DOHH2 (cell line): ENCODE measurements around the gene NAA50.

Source experiments
- H3F3A ChIP-seq: fragments of 200-600 bp; sonication (generic), shearing (Covaris generic); 2 replicates; pipeline ENCODE4 v1.6.0; 2016; ENCODE audit warnings: antibody characterized with exemption, mild to moderate bottlenecking; ENCODE audit not compliant: control insufficient read depth, insufficient read depth
- H3K27ac ChIP-seq: fragments of 200-600 bp; sonication (generic); 2 replicates; pipeline ENCODE4 v1.5.1; 2014; ENCODE audit warnings: low read depth, mild to moderate bottlenecking, low read length, moderate library complexity
- H3K27me3 ChIP-seq: fragments of 200-600 bp; sonication (generic); 2 replicates; pipeline ENCODE4 v1.6.1; 2014; ENCODE audit warnings: mild to moderate bottlenecking, low read length, mixed read lengths; ENCODE audit not compliant: control insufficient read depth
- H3K36me3 ChIP-seq: fragments of 200-600 bp; sonication (generic); 2 replicates; pipeline ENCODE4 v1.6.1; 2014; ENCODE audit warnings: mild to moderate bottlenecking, low read length, moderate library complexity, mixed read lengths; ENCODE audit not compliant: control insufficient read depth
- H3K4me1 ChIP-seq: fragments of 200-600 bp; sonication (generic); 2 replicates; pipeline ENCODE4 v1.6.1; 2014; ENCODE audit warnings: mild to moderate bottlenecking, low read length, mixed read lengths; ENCODE audit not compliant: control insufficient read depth
- H3K4me2 ChIP-seq: fragments of 200-600 bp; sonication (generic); 2 replicates; pipeline ENCODE4 v1.6.0; 2014; ENCODE audit warnings: mild to moderate bottlenecking, low read length, moderate library complexity
- H3K4me3 ChIP-seq: fragments of 200-600 bp; sonication (generic); 2 replicates; pipeline ENCODE4 v1.5.1; 2014; ENCODE audit warnings: mild to moderate bottlenecking, low read length, mixed read lengths
- H3K79me2 ChIP-seq: fragments of 200-600 bp; sonication (generic); 2 replicates; pipeline ENCODE4 v1.6.1; 2014; ENCODE audit warnings: mild to moderate bottlenecking, low read length, mixed read lengths; ENCODE audit not compliant: control insufficient read depth
- H3K9me2 ChIP-seq: fragments of 200-600 bp; sonication (generic); replicated peaks from 2 replicates; pipeline ENCODE4 v1.6.1; 2014; ENCODE audit warnings: mild to moderate bottlenecking, low read length, mixed read lengths; ENCODE audit not compliant: control insufficient read depth
- H3K9me3 ChIP-seq: fragments of 200-600 bp; sonication (generic); 2 replicates; pipeline ENCODE4 v1.6.1; 2014; ENCODE audit warnings: antibody characterized with exemption, low read length, mixed read lengths; ENCODE audit not compliant: control insufficient read depth, insufficient read depth
- H4K20me1 ChIP-seq: fragments of 200-600 bp; sonication (generic); 2 replicates; pipeline ENCODE4 v1.6.0; 2014; ENCODE audit warnings: low read depth, mild to moderate bottlenecking, antibody characterized with exemption, low read length, moderate library complexity; ENCODE audit not compliant: control insufficient read depth, insufficient read depth
- EZH2phosphoT487 ChIP-seq: fragments of 200-600 bp; sonication (generic); IDR thresholded peaks from 2 replicates; pipeline ENCODE4 v1.6.1; 2017; ENCODE audit warnings: borderline replicate concordance, mild to moderate bottlenecking, antibody characterized with exemption, low read length, moderate library complexity, mixed read lengths
- TF ChIP-seq, protein P1 (sequence below): fragments of 200-600 bp; sonication (generic); IDR thresholded peaks from one replicate; pipeline ENCODE4 v1.5.1; 2014; ENCODE audit warnings: antibody characterized with exemption, mild to moderate bottlenecking, low read depth, low read length; ENCODE audit not compliant: poor library complexity, severe bottlenecking

NAA50 gene

DNA sequence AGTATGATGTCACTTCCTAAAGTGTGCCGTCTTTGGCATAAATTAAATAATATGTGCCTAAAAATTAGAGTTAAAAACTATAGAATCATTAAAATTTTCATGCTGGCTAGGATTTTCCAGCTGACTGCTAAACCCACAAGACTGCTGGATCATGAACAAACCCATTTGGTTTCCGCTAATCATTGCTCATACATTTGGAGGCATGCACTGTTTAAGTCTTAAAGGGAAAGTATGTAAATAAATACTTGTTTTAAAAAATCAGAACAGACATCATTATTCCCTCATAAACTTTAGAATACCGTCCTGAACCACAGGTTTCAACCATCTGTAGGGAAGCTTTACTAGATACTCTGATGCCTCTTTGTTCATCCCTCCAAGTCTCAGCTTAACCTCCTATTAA lies 27.3 kb upstream of the NAA50 start:
- no peaks in the 10 kb centered on the region for H3K36me3 ChIP-seq
- no peaks in the 10 kb centered on the region for H4K20me1 ChIP-seq
- no peak overlapping the region for H3K4me3 ChIP-seq
- no peaks in the 10 kb centered on the region for H3K4me1 ChIP-seq
- H3K9me3 ChIP-seq = no peaks in the 10 kb centered on the region
- no peaks in the 10 kb centered on the region for H3K27me3 ChIP-seq
- H3F3A ChIP-seq = no peaks in the 10 kb centered on the region
- TF ChIP-seq, protein P1, sequence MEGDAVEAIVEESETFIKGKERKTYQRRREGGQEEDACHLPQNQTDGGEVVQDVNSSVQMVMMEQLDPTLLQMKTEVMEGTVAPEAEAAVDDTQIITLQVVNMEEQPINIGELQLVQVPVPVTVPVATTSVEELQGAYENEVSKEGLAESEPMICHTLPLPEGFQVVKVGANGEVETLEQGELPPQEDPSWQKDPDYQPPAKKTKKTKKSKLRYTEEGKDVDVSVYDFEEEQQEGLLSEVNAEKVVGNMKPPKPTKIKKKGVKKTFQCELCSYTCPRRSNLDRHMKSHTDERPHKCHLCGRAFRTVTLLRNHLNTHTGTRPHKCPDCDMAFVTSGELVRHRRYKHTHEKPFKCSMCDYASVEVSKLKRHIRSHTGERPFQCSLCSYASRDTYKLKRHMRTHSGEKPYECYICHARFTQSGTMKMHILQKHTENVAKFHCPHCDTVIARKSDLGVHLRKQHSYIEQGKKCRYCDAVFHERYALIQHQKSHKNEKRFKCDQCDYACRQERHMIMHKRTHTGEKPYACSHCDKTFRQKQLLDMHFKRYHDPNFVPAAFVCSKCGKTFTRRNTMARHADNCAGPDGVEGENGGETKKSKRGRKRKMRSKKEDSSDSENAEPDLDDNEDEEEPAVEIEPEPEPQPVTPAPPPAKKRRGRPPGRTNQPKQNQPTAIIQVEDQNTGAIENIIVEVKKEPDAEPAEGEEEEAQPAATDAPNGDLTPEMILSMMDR = no peak
- TF ChIP-seq EZH2phosphoT487 = no peak
- no peak overlapping the region for H3K27ac ChIP-seq
- H3K79me2 ChIP-seq = no peaks in the 10 kb centered on the region
- no peaks in the 10 kb centered on the region for H3K9me2 ChIP-seq
- H3K4me2 ChIP-seq = no peak overlapping the region

DNA sequence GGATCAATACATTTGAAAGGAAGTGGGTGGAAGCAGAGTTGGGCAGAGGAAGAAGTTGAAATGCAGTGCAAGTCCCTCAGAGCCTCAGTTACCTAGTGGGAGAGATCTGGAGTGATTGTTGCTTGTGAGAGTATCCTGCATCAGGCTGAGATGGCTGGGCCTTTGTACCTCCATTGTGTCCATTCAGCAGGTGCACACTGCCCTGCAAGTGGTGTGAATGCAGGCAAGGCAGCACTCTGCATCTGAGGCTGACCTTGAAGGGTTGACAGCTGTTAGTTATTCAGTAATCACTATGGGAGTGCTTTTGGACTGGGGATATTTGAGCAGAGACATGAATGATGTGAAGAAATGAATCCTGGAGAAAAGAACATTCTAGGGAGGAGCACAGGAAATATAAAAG lies 25.9 kb upstream of the NAA50 start:
- Histone ChIP-seq H3K36me3 (no peaks in the 10 kb centered on the region), H3K4me1 (no peaks in the 10 kb centered on the region), H3K27ac (no peak overlapping the region), H3K9me2 (no peaks in the 10 kb centered on the region), H3F3A (no peaks in the 10 kb centered on the region), H3K4me2 (no peak overlapping the region), H3K27me3 (no peaks in the 10 kb centered on the region), H3K4me3 (no peak overlapping the region), H3K9me3 (no peaks in the 10 kb centered on the region), H4K20me1 (no peaks in the 10 kb centered on the region), H3K79me2 (no peaks in the 10 kb centered on the region)
- TF ChIP-seq, protein P1 = no peak
- no peak for TF ChIP-seq EZH2phosphoT487

DNA sequence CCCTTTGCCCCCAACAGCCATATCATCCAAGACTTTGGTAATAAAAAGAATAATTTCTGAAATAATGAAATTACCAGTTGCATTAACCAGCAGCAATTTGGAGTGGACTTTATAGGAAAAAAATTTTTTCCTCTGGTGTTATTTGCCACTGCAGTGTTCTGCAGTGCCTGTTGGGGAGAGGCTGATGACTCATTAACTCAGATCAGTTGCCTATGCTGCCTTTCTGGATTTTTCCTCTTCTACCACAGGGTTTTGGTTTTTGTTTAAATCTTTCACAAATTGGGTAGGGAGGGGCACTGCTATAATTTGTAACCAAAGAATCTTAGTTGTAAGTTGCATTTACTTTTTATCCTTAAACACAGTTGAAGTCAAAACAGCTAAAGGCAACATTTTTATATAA lies 23.5 kb upstream of the NAA50 start:
- H3F3A ChIP-seq = no peaks in the 10 kb centered on the region
- H3K79me2 ChIP-seq = no peaks in the 10 kb centered on the region
- no peaks in the 10 kb centered on the region for H4K20me1 ChIP-seq
- no peaks in the 10 kb centered on the region for H3K27me3 ChIP-seq
- no peak overlapping the region for H3K4me2 ChIP-seq
- H3K9me2 ChIP-seq = no peaks in the 10 kb centered on the region
- no peaks in the 10 kb centered on the region for H3K36me3 ChIP-seq
- no peak overlapping the region for H3K27ac ChIP-seq
- H3K4me3 ChIP-seq = no peak overlapping the region
- H3K9me3 ChIP-seq = no peaks in the 10 kb centered on the region
- no peak for TF ChIP-seq EZH2phosphoT487
- TF ChIP-seq, protein P1 = no peak
- H3K4me1 ChIP-seq = no peaks in the 10 kb centered on the region

DNA sequence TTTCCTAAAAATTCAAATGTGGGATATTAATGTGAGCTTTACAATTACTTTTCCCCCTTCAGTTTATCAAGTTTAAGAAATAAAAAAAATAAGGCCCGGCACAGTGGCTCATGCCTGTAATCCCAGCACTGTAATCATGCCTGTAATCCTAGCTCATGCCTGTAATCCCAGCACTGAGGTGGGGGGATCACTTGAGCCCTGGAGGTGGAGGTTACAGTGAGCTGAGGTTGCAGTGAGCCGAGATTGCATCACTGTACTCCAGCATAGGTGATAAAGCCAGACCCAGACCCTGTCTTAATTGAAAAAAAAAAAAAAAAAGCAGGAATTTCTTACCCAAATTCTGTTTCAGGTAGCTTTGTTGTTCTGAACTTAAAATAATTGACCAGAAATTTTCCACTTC lies 18.6 kb upstream of the NAA50 start:
- TF ChIP-seq EZH2phosphoT487 = no peak
- TF ChIP-seq, protein P1 = no peak
- Histone ChIP-seq H4K20me1 (no peaks in the 10 kb centered on the region), H3K9me3 (no peaks in the 10 kb centered on the region), H3K79me2 (peaks cover 4% of the 10 kb centered on the region; the same call in 1 of the 2 replicates), H3K27me3 (no peaks in the 10 kb centered on the region), H3F3A (no peaks in the 10 kb centered on the region), H3K4me2 (no peak overlapping the region), H3K36me3 (no peaks in the 10 kb centered on the region), H3K27ac (no peak overlapping the region), H3K4me3 (no peak overlapping the region), H3K4me1 (no peaks in the 10 kb centered on the region), H3K9me2 (no peaks in the 10 kb centered on the region)
